Measurements from ENCODE around the gene DNA2.

DNA sequence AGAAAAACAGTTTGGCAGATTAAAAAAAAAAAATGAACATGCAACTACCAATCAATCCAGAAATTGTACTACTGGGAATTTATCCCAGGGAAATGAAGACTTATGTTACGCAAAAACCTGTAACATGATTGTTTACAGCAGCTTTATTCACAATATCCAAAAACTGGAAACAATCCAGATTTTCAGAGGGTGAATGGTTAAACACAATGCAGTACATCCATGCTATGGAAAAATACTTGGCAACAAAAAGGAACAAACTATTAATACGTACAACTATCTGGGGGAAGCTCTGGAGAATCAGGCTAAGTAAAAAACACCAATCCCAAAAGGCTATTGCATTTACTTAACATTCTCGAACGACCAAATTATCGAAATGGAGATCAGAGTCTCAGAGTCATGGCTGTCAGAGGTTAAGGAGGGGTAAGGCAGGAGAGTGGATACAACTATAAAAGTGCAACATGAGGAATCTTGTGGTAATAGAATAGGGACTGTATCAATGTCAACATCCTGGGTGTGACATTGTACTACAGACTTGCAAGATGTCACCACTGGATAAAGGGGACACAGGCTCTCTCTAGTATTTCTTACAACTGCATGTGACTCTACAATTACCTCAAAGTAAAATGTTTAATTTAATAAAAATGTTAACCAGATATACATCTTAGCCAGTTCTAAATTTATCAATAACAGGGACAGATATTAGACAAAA, 43.2 kb downstream of the DNA2 start:
- TF ChIP-seq, protein P1, sequence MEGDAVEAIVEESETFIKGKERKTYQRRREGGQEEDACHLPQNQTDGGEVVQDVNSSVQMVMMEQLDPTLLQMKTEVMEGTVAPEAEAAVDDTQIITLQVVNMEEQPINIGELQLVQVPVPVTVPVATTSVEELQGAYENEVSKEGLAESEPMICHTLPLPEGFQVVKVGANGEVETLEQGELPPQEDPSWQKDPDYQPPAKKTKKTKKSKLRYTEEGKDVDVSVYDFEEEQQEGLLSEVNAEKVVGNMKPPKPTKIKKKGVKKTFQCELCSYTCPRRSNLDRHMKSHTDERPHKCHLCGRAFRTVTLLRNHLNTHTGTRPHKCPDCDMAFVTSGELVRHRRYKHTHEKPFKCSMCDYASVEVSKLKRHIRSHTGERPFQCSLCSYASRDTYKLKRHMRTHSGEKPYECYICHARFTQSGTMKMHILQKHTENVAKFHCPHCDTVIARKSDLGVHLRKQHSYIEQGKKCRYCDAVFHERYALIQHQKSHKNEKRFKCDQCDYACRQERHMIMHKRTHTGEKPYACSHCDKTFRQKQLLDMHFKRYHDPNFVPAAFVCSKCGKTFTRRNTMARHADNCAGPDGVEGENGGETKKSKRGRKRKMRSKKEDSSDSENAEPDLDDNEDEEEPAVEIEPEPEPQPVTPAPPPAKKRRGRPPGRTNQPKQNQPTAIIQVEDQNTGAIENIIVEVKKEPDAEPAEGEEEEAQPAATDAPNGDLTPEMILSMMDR (IDR thresholded peaks at IDR 0.05): no peak
- TF ChIP-seq POLR2A (IDR thresholded peaks at IDR 0.05): no peak
